Kidney (tissue), 14 donors: ENCODE measurements around the gene GAPT. TPM values are rescaled to one million over a fixed set of nuclear protein-coding genes. Genes with fewer than 3 reads are reported as not detected.

Source experiments
- DNase-seq, 5 donors: peaks; one replicate each; pipeline ENCODE4 v3.0.0-alpha.2; 2013 to 2020
- FAIRE-seq: peaks from 2 replicates; lab custom pipeline; 2012; peaks lifted over from hg19 to GRCh38; lab: Jason Lieb, UNC
- H3K27ac ChIP-seq, 2 donors: one replicate each; pipeline ENCODE4 v1.7.0; 2013; ENCODE audit warnings: low read depth in 2 of 2, low read length in 2 of 2, inconsistent platforms in 1 of 2
- H3K27me3 ChIP-seq: one replicate; pipeline ENCODE4 v1.7.1; 2013; ENCODE audit warnings: low read length, inconsistent platforms; ENCODE audit not compliant: control insufficient read depth, insufficient read depth
- H3K36me3 ChIP-seq, 3 donors: one replicate each; pipeline versions ENCODE4 v1.7.0 to v1.7.1; 2013; ENCODE audit warnings: low read length in 3 of 3, control low read depth in 1 of 3, inconsistent platforms in 1 of 3; ENCODE audit not compliant: insufficient read depth in 3 of 3, control insufficient read depth in 2 of 3
- H3K4me1 ChIP-seq, 3 donors: one replicate each; pipeline versions ENCODE4 v1.7.0 to v1.7.1; 2013; ENCODE audit warnings: low read length in 3 of 3, inconsistent platforms in 1 of 3, low read depth in 1 of 3; ENCODE audit not compliant: control insufficient read depth in 2 of 3, insufficient read depth in 2 of 3
- H3K4me3 ChIP-seq, 3 donors: one replicate each; pipeline versions ENCODE4 v1.7.0 to v1.8.1; 2013; ENCODE audit warnings: low read length in 3 of 3, control low read depth in 1 of 3, inconsistent platforms in 1 of 3
- H3K9ac ChIP-seq, 3 donors: one replicate each; pipeline versions ENCODE4 v1.7.0 to v1.7.1; 2013; ENCODE audit warnings: low read length in 3 of 3, control low read depth in 1 of 3, inconsistent platforms in 1 of 3
- H3K9me3 ChIP-seq, 3 donors: one replicate each; pipeline versions ENCODE4 v1.7.0 to v1.7.1; 2013; ENCODE audit warnings: low read length in 3 of 3, control low read depth in 1 of 3, inconsistent platforms in 1 of 3; ENCODE audit not compliant: control insufficient read depth in 2 of 3, insufficient read depth in 1 of 3
- CTCF ChIP-seq: IDR thresholded peaks from 3 replicates; pipeline ENCODE4 v1.5.1; 2012; ENCODE audit warnings: mild to moderate bottlenecking, moderate library complexity, borderline replicate concordance; ENCODE audit not compliant: insufficient read depth; ENCODE audit errors: extremely low read depth
- intact Hi-C: fragments of 100-400 bp; cut with DNase I; formaldehyde crosslinking; loops from one replicate; pipeline ENCODE4 v1.11.1; 2022
- polyA plus RNA-seq: library from polyadenylated mRNA; stranded (reverse); fragments of 350-450 nt; fragmentation: Illumina TruSeq; extraction: RNeasy Lipid Tissue Mini Kit (QIAGEN cat#74804); gene quantifications from one replicate; pipeline ENCODE4 v1.2.3, GENCODE V29; 2014; ENCODE audit warnings: low read depth, low replicate concordance; ENCODE audit not compliant: insufficient read depth
- total RNA-seq: library from RNA; stranded (reverse); fragmentation: NEBNext Ultra II Directional; extraction: Animal tissue kit (Norgen Biotek cat#: 25700); gene quantifications from one replicate; pipeline ENCODE4 v1.2.1, GENCODE V29; 2021
- donor health status: control.
- donor health status: control.
- donor health status: control.
- donor health status: control.
- donor health status: control.
- donor health status: DM: yes; HTN: yes; CAD: no.
- donor health status: Normal renal cell carcinoma (clear cell type).

Gene GAPT
- total and polyA plus RNA-seq, 2 donors from 2014 or later = 0.32 to 3.9 TPM

DNA sequence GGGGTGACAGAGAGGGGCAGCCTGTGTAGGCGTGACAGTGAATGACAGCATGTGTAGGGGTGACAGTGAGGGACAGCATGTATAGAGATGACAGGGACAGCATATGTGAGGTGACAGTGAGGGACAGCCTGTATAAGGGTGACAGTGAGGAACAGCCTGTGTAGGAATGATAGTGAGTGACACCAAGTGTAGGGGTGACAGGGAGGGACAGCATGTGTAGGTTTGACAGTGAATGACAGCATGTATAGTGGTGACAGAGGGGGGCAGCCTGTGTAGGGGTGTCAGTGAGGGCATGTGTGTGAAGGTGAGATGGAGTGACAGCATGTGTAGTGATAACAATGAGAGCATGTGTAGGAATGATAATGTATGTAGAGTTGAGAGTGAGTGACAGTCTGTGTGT is 8.7 kb upstream of the GAPT start:
- Histone ChIP-seq H3K4me3 (no peak overlapping the region), H3K4me1 (no peaks in the 10 kb centered on the region), H3K9me3 (peaks cover 0 to 6% (median 0%) of the 10 kb centered on the region in 3 donors), H3K27me3 (no peaks in the 10 kb centered on the region), H3K9ac (no peak overlapping the region), H3K36me3 (no peaks in the 10 kb centered on the region), H3K27ac (no peak overlapping the region)
- no peak for FAIRE-seq
- intact Hi-C loops = no loop called here
- no peak for TF ChIP-seq CTCF
- no peak for DNase-seq

GRCh38 chr5:58484505-58484904 is 6.7 kb upstream of the GAPT start:
- Histone ChIP-seq H3K9me3 (peaks cover 0 to 6% (median 0%) of the 10 kb centered on the region in 3 donors), H3K27ac (no peak overlapping the region), H3K36me3 (no peaks in the 10 kb centered on the region), H3K4me1 (no peaks in the 10 kb centered on the region), H3K4me3 (no peak overlapping the region), H3K27me3 (no peaks in the 10 kb centered on the region), H3K9ac (no peak overlapping the region)
- no peak for DNase-seq
- no peak for TF ChIP-seq CTCF
- intact Hi-C loops = no loop called here
- no peak for FAIRE-seq

DNA sequence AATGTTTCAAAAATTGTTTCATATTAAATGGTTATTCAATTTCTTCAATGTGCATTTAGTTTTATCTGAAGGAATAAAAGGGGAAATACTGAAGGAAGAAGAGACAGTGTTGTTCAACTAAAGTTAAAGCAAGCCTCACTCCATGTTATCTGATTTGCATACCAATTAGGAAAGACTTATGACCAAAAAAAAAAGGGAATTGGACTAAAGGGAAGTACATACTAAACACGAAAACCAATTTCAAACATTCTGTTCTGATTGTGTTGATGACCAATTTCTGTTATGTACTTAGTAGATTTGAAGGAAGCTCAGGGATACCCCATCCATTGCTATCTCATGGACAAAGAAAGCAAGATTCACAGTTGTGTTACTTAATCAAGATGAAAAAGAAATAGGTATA is 4.9 kb upstream of the GAPT start:
- H3K4me3 ChIP-seq = no peak overlapping the region
- no peak for TF ChIP-seq CTCF
- H3K4me1 ChIP-seq = no peaks in the 10 kb centered on the region
- no peak for DNase-seq
- H3K9me3 ChIP-seq = peaks cover 0 to 5% (median 0%) of the 10 kb centered on the region in 3 donors
- H3K36me3 ChIP-seq = no peaks in the 10 kb centered on the region
- H3K27ac ChIP-seq = no peak overlapping the region
- no peak overlapping the region for H3K9ac ChIP-seq
- intact Hi-C loops = no loop called here
- no peaks in the 10 kb centered on the region for H3K27me3 ChIP-seq
- no peak for FAIRE-seq

GRCh38 chr5:58490402-58491050 is 709 bp upstream of the GAPT start:
- no peaks in the 10 kb centered on the region for H3K36me3 ChIP-seq
- H3K4me1 ChIP-seq = no peaks in the 10 kb centered on the region
- H3K9me3 ChIP-seq = no peaks in the 10 kb centered on the region
- no peak overlapping the region for H3K4me3 ChIP-seq
- DNase-seq (no peak), FAIRE-seq (no peak)
- no peak for TF ChIP-seq CTCF
- H3K27me3 ChIP-seq = no peaks in the 10 kb centered on the region
- no peak overlapping the region for H3K9ac ChIP-seq
- no peak overlapping the region for H3K27ac ChIP-seq
- intact Hi-C loops = no loop called here
